GM12878 (cell line): Measurements from ENCODE around the gene TBC1D32. TPM values are rescaled to one million over a fixed set of nuclear protein-coding genes. Genes with fewer than 3 reads are reported as not detected.
A peak's percentile ranks its signal among the peaks of the same experiment; 100 is the strongest.

ENCODE experiments used
- IKZF2 ChIP-seq, 2 experiments: fragments of 450-650 bp; IDR thresholded peaks; 2 replicates each; pipeline ENCODE4 v1.6.1; 2017; ENCODE audit warnings: mild to moderate bottlenecking in 2 of 2, moderate library complexity in 2 of 2
- MXI1 ChIP-seq: fragments of 150-350 bp; IDR thresholded peaks from 2 replicates; pipeline ENCODE4 v1.6.1; 2011; ENCODE audit warnings: low read depth, mild to moderate bottlenecking, inconsistent platforms, low read length, improper control_type of control experiment
- NBN ChIP-seq: fragments of 450-650 bp; IDR thresholded peaks from 2 replicates; pipeline ENCODE4 v1.6.1; 2016
- NFIC ChIP-seq: IDR thresholded peaks from 2 replicates; pipeline ENCODE4 v1.6.1; 2012; ENCODE audit warnings: low read depth, mild to moderate bottlenecking, inconsistent platforms, low read length, moderate library complexity
- POLR2AphosphoS5 ChIP-seq: IDR thresholded peaks from 2 replicates; pipeline ENCODE4 v1.6.1; 2011; ENCODE audit warnings: mild to moderate bottlenecking, low read length, inconsistent platforms
- RELA ChIP-seq: fragments of 450-650 bp; IDR thresholded peaks from 2 replicates; pipeline ENCODE4 v1.8.0; 2014; ENCODE audit warnings: borderline replicate concordance; ENCODE audit not compliant: partially characterized antibody
- WRNIP1 ChIP-seq: IDR thresholded peaks from 2 replicates; pipeline ENCODE4 v1.6.1; 2011; ENCODE audit warnings: low read depth, low read length, improper control_type of control experiment, borderline replicate concordance
- YY1 ChIP-seq: IDR thresholded peaks from 2 replicates; pipeline ENCODE4 v1.6.1; 2011; ENCODE audit warnings: low read depth, mild to moderate bottlenecking, low read length
- ZNF217 ChIP-seq: fragments of 450-650 bp; IDR thresholded peaks from 2 replicates; pipeline ENCODE4 v1.6.1; 2017; ENCODE audit warnings: antibody characterized with exemption, mild to moderate bottlenecking
- ZNF622 ChIP-seq: fragments of 450-650 bp; IDR thresholded peaks from 2 replicates; pipeline ENCODE4 v1.6.1; 2017; ENCODE audit warnings: mild to moderate bottlenecking, inconsistent platforms
- polyA plus RNA-seq, 11 experiments: library from polyadenylated mRNA; depleted of rRNA in 4 of 11; unstranded in 6 of 11; stranded (reverse) in 5 of 11; fragments of >200 nt; fragmentation: Nextera tagmentation in 4 of 11; fragmentation: Illumina TruSeq in 1 of 11; extraction: Ambion mirVana in 4 of 11; extraction: Trizol in 1 of 11; gene quantifications; 1 replicate in 1 of 11; 2 replicates in 10 of 11; pipeline versions ENCODE4 v1.2.1 to v1.2.3, GENCODE V29; 2011 to 2016; ENCODE audit warnings: inconsistent platforms in 2 of 11, missing spikeins in 2 of 11, low read depth in 1 of 11
- total RNA-seq, 4 experiments: library from RNA; depleted of rRNA in 3 of 4; stranded (reverse); fragments of >200 nt in 3 of 4; fragmentation: Illumina TruSeq in 1 of 4; extraction: Trizol in 1 of 4; gene quantifications; 2 replicates each; pipeline versions ENCODE4 v1.2.1 to v1.2.3, GENCODE V29; 2013 to 2021
- TF ChIP-seq, protein P1 (sequence below): IDR thresholded peaks from 2 replicates; pipeline ENCODE4 v1.6.1; 2011; ENCODE audit warnings: borderline replicate concordance, low read depth, mild to moderate bottlenecking, moderate library complexity, mixed read lengths, low read length; ENCODE audit not compliant: insufficient read depth; ENCODE audit errors: extremely low read length
- TF ChIP-seq, protein P2 (sequence below): IDR thresholded peaks from 2 replicates; pipeline ENCODE4 v1.6.1; 2012; ENCODE audit warnings: improper control_type of control experiment, low read depth, low read length; ENCODE audit not compliant: insufficient replicate concordance
- TF ChIP-seq, protein P3 (sequence below): fragments of 450-650 bp; IDR thresholded peaks from 2 replicates; pipeline ENCODE4 v1.6.1; 2017; ENCODE audit warnings: mild to moderate bottlenecking, moderate library complexity
- TF ChIP-seq, protein P4 (sequence below): fragments of 450-650 bp; IDR thresholded peaks from 2 replicates; pipeline ENCODE4 v1.6.1; 2014; ENCODE audit warnings: mild to moderate bottlenecking

TBC1D32 gene
- total and polyA plus RNA-seq, 10 of the 15 experiments (the other 5 are each of a cell fraction or from before 2014, with no cell fraction given) = 2.2 to 10.2 (median 4.1) TPM

DNA sequence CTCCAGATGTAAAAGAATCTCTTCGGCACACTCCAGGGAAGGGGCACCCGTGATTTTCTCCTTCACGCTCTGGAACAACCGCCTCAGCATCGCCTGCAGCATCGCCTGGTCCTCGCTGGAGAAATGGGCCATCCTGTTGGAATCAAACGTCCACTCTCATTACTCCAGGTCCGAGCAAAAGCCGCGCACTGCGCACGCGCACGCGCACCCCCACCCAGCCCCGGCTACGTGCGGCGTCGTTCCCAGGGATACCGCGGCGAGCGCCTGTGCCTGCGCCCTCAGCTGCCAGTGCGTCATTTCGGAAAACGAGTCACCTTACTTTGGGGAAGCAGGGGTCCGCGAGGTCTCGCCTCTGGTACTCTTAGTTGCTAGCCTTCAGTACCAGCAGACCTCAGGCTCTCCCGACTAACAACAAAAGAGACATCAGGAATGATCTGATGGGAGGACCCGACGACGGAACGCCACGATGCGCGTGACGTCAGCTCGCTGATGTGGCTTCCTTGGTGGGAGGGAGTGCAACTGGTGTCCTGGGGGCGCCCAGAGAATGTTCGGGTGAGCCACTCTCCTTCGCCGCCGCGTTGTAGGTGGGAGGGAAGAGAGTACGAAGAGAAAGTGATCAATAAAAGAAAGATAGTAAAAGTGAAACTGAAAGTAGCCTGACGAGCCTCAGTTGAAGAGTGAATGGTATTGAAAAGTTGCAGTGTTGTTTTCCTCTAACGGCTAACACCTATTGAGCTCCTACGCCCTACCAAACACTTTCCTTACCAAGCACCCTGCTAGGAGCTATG is at the start of gene TBC1D32 (continued):
- TF ChIP-seq, protein P1, sequence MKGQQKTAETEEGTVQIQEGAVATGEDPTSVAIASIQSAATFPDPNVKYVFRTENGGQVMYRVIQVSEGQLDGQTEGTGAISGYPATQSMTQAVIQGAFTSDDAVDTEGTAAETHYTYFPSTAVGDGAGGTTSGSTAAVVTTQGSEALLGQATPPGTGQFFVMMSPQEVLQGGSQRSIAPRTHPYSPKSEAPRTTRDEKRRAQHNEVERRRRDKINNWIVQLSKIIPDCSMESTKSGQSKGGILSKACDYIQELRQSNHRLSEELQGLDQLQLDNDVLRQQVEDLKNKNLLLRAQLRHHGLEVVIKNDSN = no peak
- TF ChIP-seq YY1 (peak; percentile 32; the same call in 1 of the 2 replicates), IKZF2 (IDR thresholded peaks at IDR 0.05) (peak; percentile 46 to 63), MXI1 (peak; percentile 86), RELA (peak; percentile 55), ZNF622 (no peak), WRNIP1 (no peak), POLR2AphosphoS5 (peak; percentile 76), NFIC (no peak), ZNF217 (no peak), NBN (peak; percentile 97)
- TF ChIP-seq, protein P2, sequence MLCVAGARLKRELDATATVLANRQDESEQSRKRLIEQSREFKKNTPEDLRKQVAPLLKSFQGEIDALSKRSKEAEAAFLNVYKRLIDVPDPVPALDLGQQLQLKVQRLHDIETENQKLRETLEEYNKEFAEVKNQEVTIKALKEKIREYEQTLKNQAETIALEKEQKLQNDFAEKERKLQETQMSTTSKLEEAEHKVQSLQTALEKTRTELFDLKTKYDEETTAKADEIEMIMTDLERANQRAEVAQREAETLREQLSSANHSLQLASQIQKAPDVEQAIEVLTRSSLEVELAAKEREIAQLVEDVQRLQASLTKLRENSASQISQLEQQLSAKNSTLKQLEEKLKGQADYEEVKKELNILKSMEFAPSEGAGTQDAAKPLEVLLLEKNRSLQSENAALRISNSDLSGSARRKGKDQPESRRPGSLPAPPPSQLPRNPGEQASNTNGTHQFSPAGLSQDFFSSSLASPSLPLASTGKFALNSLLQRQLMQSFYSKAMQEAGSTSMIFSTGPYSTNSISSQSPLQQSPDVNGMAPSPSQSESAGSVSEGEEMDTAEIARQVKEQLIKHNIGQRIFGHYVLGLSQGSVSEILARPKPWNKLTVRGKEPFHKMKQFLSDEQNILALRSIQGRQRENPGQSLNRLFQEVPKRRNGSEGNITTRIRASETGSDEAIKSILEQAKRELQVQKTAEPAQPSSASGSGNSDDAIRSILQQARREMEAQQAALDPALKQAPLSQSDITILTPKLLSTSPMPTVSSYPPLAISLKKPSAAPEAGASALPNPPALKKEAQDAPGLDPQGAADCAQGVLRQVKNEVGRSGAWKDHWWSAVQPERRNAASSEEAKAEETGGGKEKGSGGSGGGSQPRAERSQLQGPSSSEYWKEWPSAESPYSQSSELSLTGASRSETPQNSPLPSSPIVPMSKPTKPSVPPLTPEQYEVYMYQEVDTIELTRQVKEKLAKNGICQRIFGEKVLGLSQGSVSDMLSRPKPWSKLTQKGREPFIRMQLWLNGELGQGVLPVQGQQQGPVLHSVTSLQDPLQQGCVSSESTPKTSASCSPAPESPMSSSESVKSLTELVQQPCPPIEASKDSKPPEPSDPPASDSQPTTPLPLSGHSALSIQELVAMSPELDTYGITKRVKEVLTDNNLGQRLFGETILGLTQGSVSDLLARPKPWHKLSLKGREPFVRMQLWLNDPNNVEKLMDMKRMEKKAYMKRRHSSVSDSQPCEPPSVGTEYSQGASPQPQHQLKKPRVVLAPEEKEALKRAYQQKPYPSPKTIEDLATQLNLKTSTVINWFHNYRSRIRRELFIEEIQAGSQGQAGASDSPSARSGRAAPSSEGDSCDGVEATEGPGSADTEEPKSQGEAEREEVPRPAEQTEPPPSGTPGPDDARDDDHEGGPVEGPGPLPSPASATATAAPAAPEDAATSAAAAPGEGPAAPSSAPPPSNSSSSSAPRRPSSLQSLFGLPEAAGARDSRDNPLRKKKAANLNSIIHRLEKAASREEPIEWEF = no peak
- TF ChIP-seq, protein P3, sequence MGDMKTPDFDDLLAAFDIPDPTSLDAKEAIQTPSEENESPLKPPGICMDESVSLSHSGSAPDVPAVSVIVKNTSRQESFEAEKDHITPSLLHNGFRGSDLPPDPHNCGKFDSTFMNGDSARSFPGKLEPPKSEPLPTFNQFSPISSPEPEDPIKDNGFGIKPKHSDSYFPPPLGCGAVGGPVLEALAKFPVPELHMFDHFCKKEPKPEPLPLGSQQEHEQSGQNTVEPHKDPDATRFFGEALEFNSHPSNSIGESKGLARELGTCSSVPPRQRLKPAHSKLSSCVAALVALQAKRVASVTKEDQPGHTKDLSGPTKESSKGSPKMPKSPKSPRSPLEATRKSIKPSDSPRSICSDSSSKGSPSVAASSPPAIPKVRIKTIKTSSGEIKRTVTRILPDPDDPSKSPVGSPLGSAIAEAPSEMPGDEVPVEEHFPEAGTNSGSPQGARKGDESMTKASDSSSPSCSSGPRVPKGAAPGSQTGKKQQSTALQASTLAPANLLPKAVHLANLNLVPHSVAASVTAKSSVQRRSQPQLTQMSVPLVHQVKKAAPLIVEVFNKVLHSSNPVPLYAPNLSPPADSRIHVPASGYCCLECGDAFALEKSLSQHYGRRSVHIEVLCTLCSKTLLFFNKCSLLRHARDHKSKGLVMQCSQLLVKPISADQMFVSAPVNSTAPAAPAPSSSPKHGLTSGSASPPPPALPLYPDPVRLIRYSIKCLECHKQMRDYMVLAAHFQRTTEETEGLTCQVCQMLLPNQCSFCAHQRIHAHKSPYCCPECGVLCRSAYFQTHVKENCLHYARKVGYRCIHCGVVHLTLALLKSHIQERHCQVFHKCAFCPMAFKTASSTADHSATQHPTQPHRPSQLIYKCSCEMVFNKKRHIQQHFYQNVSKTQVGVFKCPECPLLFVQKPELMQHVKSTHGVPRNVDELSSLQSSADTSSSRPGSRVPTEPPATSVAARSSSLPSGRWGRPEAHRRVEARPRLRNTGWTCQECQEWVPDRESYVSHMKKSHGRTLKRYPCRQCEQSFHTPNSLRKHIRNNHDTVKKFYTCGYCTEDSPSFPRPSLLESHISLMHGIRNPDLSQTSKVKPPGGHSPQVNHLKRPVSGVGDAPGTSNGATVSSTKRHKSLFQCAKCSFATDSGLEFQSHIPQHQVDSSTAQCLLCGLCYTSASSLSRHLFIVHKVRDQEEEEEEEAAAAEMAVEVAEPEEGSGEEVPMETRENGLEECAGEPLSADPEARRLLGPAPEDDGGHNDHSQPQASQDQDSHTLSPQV = no peak
- TF ChIP-seq, protein P4, sequence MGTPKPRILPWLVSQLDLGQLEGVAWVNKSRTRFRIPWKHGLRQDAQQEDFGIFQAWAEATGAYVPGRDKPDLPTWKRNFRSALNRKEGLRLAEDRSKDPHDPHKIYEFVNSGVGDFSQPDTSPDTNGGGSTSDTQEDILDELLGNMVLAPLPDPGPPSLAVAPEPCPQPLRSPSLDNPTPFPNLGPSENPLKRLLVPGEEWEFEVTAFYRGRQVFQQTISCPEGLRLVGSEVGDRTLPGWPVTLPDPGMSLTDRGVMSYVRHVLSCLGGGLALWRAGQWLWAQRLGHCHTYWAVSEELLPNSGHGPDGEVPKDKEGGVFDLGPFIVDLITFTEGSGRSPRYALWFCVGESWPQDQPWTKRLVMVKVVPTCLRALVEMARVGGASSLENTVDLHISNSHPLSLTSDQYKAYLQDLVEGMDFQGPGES = peak; percentile 34; the same call in 1 of the 2 replicates
